OCI-LY7 (cell line): ENCODE measurements around the gene TMEM248.

ENCODE experiments used
- CTCF ChIP-seq: fragments of 200-600 bp; sonication (generic); conservative IDR thresholded peaks from 2 replicates; pipeline ENCODE4 v1.5.1; 2014; ENCODE audit warnings: mild to moderate bottlenecking, antibody characterized with exemption, low read length, moderate library complexity, mixed read lengths
- EZH2phosphoT487 ChIP-seq: fragments of 200-600 bp; sonication (generic); IDR thresholded peaks from 2 replicates; pipeline ENCODE4 v1.6.1; 2018; ENCODE audit warnings: low read depth, borderline replicate concordance, mild to moderate bottlenecking, mixed run types, antibody characterized with exemption, low read length, moderate library complexity, mixed read lengths

GRCh38 chr7:66920769-66921395, at the start of gene TMEM248:
- TF ChIP-seq CTCF (no peak), EZH2phosphoT487 (no peak)
